H1 (cell line): ENCODE measurements around the gene DMPK. TPM values are rescaled to one million over a fixed set of nuclear protein-coding genes. Genes with fewer than 3 reads are reported as not detected.
A peak's percentile ranks its signal among the peaks of the same experiment; 100 is the strongest.

ENCODE experiments used
- BRCA1 ChIP-seq: IDR thresholded peaks from 2 replicates; pipeline ENCODE4 v1.6.1; 2012; ENCODE audit warnings: low read depth, low read length, improper control_type of control experiment
- CBX5 ChIP-seq: fragments of 300-800, 300-1000 bp; sonication (generic); IDR thresholded peaks from 2 replicates; pipeline ENCODE4 v1.7.1; 2016; ENCODE audit warnings: antibody characterized with exemption, low read length, low read depth
- GABPA ChIP-seq: IDR thresholded peaks from 2 replicates; pipeline ENCODE4 v1.6.1; 2011; ENCODE audit warnings: mild to moderate bottlenecking, low read length, moderate library complexity, borderline replicate concordance; ENCODE audit not compliant: insufficient read depth
- JUND ChIP-seq: IDR thresholded peaks from 2 replicates; pipeline ENCODE4 v1.6.1; 2011; ENCODE audit warnings: mild to moderate bottlenecking, improper control_type of control experiment, low read length
- POLR2A ChIP-seq, 2 experiments: IDR thresholded peaks; 1 replicate in 1 of 2; 2 replicates in 1 of 2; pipeline ENCODE4 v1.6.1; 2011; ENCODE audit warnings: low read depth in 2 of 2, low read length in 2 of 2, mild to moderate bottlenecking in 2 of 2; ENCODE audit errors: control extremely low read depth in 1 of 2
- TAF1 ChIP-seq: IDR thresholded peaks from 2 replicates; pipeline ENCODE4 v1.6.1; 2011; ENCODE audit warnings: mild to moderate bottlenecking, low read depth, low read length
- TAF7 ChIP-seq: optimal IDR thresholded peaks from 2 replicates; pipeline ENCODE3; 2011; ENCODE audit warnings: low read depth, mild to moderate bottlenecking, inconsistent platforms, low read length, moderate library complexity, borderline replicate concordance
- polyA plus RNA-seq, 7 experiments: library from polyadenylated mRNA; depleted of rRNA in 3 of 7; stranded (reverse) in 5 of 7; unstranded in 2 of 7; fragments of >200 nt in 5 of 7; fragments of 200-250 nt in 2 of 7; gene quantifications; 1 replicate in 5 of 7; 2 replicates in 1 of 7; 4 replicates in 1 of 7; pipeline versions ENCODE4 v1.2.1 to v1.2.3, GENCODE V29; 2011 to 2013; ENCODE audit warnings: missing spikeins in 2 of 7, mixed read lengths in 2 of 7
- total RNA-seq: library from RNA; stranded (reverse); fragmentation: NEBNext Ultra II Directional; extraction: Animal tissue kit (Norgen Biotek cat#: 25700); gene quantifications from 2 replicates; pipeline ENCODE4 v1.2.1, GENCODE V29; 2021
- TF ChIP-seq, protein P1 (sequence below): fragments of 300-600 bp; sonication (generic); IDR thresholded peaks from 2 replicates; pipeline ENCODE4 v1.7.1; 2012; ENCODE audit warnings: low read length, moderate library complexity, mild to moderate bottlenecking, inconsistent platforms; ENCODE audit not compliant: insufficient replicate concordance

DMPK gene
- total and polyA plus RNA-seq, 2 of the 8 experiments (the other 6 are each of a cell fraction or from before 2014, with no cell fraction given), result 13.7 to 27.4 TPM

DNA sequence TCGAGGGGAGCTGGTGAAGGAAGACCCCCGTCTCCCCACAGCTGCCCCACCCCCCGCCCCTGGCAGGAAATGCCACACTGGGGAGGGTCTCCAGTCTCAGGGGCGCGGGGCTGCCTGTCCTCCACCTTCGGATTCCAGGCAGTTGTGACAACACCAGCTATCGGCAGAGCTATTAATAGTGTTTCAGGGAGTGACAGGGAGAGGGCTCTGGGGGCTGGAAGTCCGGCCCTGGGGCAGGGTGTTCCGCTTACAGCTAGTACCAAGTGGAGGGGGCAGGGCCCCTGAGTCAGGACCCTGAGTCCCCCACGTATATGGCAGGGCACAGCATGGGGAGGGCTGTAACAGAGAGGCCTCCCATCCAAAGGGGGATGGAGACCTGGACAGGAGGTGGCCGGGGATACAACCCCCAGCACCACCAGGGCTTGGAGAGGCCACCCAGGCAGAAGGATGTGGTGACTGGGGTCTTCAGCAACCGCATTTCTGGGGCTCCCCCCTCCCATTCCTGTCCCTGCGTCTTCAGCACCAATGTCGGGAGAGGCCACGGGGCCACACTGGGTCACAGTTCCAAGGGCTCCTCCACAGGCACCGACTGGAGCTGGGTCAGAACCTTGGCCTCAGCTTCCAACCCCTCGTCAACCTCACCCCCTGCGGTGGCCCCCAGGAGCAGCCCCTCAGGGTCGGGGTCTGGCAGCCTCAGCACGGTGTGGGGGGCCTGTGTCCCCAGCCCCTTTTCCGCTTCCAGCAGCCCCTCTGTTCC lies 17.2 kb downstream of the DMPK start (continued):
- TF ChIP-seq, protein P1, sequence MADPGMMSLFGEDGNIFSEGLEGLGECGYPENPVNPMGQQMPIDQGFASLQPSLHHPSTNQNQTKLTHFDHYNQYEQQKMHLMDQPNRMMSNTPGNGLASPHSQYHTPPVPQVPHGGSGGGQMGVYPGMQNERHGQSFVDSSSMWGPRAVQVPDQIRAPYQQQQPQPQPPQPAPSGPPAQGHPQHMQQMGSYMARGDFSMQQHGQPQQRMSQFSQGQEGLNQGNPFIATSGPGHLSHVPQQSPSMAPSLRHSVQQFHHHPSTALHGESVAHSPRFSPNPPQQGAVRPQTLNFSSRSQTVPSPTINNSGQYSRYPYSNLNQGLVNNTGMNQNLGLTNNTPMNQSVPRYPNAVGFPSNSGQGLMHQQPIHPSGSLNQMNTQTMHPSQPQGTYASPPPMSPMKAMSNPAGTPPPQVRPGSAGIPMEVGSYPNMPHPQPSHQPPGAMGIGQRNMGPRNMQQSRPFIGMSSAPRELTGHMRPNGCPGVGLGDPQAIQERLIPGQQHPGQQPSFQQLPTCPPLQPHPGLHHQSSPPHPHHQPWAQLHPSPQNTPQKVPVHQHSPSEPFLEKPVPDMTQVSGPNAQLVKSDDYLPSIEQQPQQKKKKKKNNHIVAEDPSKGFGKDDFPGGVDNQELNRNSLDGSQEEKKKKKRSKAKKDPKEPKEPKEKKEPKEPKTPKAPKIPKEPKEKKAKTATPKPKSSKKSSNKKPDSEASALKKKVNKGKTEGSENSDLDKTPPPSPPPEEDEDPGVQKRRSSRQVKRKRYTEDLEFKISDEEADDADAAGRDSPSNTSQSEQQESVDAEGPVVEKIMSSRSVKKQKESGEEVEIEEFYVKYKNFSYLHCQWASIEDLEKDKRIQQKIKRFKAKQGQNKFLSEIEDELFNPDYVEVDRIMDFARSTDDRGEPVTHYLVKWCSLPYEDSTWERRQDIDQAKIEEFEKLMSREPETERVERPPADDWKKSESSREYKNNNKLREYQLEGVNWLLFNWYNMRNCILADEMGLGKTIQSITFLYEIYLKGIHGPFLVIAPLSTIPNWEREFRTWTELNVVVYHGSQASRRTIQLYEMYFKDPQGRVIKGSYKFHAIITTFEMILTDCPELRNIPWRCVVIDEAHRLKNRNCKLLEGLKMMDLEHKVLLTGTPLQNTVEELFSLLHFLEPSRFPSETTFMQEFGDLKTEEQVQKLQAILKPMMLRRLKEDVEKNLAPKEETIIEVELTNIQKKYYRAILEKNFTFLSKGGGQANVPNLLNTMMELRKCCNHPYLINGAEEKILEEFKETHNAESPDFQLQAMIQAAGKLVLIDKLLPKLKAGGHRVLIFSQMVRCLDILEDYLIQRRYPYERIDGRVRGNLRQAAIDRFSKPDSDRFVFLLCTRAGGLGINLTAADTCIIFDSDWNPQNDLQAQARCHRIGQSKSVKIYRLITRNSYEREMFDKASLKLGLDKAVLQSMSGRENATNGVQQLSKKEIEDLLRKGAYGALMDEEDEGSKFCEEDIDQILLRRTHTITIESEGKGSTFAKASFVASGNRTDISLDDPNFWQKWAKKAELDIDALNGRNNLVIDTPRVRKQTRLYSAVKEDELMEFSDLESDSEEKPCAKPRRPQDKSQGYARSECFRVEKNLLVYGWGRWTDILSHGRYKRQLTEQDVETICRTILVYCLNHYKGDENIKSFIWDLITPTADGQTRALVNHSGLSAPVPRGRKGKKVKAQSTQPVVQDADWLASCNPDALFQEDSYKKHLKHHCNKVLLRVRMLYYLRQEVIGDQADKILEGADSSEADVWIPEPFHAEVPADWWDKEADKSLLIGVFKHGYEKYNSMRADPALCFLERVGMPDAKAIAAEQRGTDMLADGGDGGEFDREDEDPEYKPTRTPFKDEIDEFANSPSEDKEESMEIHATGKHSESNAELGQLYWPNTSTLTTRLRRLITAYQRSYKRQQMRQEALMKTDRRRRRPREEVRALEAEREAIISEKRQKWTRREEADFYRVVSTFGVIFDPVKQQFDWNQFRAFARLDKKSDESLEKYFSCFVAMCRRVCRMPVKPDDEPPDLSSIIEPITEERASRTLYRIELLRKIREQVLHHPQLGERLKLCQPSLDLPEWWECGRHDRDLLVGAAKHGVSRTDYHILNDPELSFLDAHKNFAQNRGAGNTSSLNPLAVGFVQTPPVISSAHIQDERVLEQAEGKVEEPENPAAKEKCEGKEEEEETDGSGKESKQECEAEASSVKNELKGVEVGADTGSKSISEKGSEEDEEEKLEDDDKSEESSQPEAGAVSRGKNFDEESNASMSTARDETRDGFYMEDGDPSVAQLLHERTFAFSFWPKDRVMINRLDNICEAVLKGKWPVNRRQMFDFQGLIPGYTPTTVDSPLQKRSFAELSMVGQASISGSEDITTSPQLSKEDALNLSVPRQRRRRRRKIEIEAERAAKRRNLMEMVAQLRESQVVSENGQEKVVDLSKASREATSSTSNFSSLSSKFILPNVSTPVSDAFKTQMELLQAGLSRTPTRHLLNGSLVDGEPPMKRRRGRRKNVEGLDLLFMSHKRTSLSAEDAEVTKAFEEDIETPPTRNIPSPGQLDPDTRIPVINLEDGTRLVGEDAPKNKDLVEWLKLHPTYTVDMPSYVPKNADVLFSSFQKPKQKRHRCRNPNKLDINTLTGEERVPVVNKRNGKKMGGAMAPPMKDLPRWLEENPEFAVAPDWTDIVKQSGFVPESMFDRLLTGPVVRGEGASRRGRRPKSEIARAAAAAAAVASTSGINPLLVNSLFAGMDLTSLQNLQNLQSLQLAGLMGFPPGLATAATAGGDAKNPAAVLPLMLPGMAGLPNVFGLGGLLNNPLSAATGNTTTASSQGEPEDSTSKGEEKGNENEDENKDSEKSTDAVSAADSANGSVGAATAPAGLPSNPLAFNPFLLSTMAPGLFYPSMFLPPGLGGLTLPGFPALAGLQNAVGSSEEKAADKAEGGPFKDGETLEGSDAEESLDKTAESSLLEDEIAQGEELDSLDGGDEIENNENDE, result no peak
- TF ChIP-seq GABPA (no peak), CBX5 (no peak), POLR2A (IDR thresholded peaks at IDR 0.05; ENCODE audit: control extremely low read depth in 1 of 2, low read depth in 2 of 2, low read length in 2 of 2) (peak in 1 of 2 experiments; percentile 29; a peak in 1 of 3 replicates), TAF1 (0 out of 2 replicates have a peak, but pooled peaks have one; percentile 10), JUND (no peak), TAF7 (no peak), BRCA1 (no peak)
